OCI-LY7 (cell line): ENCODE data around the gene GRK4.

Experiments
- CTCF ChIP-seq: fragments of 200-600 bp; sonication (generic); conservative IDR thresholded peaks from 2 replicates; pipeline ENCODE4 v1.5.1; 2014; ENCODE audit warnings: mild to moderate bottlenecking, antibody characterized with exemption, low read length, moderate library complexity, mixed read lengths
- EZH2phosphoT487 ChIP-seq: fragments of 200-600 bp; sonication (generic); IDR thresholded peaks from 2 replicates; pipeline ENCODE4 v1.6.1; 2018; ENCODE audit warnings: low read depth, borderline replicate concordance, mild to moderate bottlenecking, mixed run types, antibody characterized with exemption, low read length, moderate library complexity, mixed read lengths

- TF ChIP-seq CTCF (no peak), EZH2phosphoT487 (no peak)
These were observed 102.2 kb downstream of the GRK4 start for GRCh38 chr4:3065551-3065950.
